ENCODE measurements around the gene TLE4. TPM values are rescaled to one million over a fixed set of nuclear protein-coding genes. Genes with fewer than 3 reads are reported as not detected.
"Not testable (repeated sequence)": the region's sequence is repeated elsewhere in the genome, so short reads cannot be mapped to it uniquely, and the experiment has no call there.

TLE4 gene
- polyA plus RNA-seq, 4 donors = 69.3 to 90.7 (median 73.8) TPM

DNA sequence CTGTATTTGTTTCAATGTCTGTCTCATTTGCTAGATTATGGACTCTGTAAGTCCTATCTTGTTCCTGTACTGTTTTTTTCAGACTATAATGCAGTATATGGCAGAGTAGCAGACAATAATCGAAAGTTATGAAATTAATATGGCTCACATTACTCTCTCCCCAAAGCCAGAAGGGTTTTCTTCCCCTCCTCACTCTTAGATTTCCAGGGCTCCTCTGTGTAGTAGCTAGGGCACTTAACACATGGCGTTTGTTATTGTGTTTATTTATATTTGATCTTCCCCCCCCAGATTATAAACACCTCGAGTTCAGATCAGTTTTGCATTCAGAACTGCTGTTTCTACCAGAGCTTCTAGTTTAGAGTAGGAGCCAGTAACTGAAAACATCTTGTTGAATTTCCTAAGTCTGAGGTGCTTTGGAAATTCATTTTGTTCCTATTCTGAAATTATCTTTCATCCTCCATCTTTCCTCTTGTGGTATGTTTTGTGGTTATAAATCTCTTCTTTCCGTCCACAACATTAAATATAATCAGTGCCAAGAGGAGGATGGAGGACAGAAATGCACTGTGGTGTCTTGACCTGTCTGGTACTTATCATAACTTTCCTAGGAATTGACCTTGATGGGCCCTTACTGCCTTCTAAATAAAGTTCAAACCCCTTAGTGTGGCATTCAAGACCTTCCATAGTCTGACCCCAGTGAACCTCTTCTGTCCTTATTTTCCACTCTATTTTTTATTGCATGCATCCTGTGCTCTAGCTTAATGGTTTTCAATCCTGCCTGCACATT is 27.0 kb downstream of the TLE4 start:
- DNase-seq (ENCODE audit: low read depth in 4 of 4, low spot score in 3 of 4) = no peak

DNA sequence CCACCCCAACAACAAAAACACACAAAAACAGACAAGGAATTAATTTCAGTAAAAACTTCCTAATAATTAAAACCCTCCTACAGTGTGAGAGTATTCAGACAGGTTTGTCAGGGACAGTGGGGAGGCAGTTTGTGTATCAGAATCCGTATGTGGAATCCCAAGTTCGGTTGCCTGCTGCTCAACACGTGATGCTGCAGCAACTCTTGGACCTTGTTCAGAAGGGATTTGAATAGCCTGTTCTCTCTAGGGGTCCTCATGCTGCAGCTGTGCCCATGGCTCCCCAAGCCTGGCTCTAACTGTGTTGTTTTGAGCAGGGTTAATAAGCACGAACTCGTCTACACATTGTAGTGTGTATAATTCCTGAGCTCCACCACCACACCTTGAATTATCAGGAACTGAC is 28.7 kb downstream of the TLE4 start:
- no peak for DNase-seq (ENCODE audit: low read depth in 4 of 4, low spot score in 3 of 4)

DNA sequence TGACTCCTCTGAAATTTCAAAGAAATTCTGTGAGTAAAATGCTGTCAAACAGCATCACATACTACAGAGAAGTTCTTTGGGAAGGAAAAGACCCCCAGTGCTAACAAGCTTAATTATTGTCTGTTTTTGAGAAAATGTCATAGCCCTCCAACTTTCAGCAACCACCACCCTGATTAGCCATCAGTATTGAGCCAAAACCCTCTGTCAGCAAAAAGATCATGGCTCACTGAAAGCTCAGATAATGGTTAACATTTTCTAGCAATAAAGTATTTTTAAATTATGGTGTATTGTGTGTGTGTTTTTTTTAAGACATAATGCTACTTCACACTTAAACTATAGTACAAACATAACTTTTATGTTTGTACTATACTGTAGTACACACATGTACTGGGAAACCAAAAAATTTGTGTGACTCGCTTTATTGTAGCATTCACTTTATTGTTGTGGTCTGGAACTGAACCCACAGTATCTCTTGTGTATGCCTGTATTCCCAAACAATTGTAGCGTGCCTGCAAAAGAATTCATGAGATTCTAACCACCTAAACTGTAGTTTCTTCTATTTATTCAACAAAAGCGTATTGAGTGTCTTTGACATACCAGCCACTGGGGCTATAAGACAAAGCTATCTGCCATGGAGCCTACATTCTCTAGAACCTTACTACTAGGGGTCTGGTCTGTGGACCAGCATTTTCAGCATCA is 31.6 kb downstream of the TLE4 start:
- DNase-seq (ENCODE audit: low read depth in 4 of 4, low spot score in 3 of 4) = no peak

DNA sequence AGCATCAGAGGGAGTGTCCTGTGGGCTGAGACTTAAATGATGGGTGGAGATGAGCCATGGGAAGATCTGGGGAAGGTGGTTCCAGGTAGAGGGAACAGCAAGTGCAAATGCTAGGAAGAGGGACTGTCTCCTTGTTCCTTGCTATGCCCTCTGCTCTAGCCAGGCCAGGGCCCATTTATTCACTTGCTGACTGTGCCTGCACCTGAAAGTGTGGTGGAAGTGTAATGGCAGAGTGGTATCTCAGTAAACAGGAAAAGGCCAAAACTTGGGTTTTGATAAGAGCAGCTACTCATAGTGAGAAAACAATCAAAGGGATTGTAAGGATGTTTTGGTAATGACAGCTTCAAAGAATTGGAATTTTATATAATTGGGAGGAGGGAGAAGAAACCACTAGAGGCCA is 32.4 kb downstream of the TLE4 start:
- DNase-seq (ENCODE audit: low read depth in 4 of 4, low spot score in 3 of 4) = no peak

GRCh38 chr9:79604921-79605562 is 33.3 kb downstream of the TLE4 start:
- DNase-seq (ENCODE audit: low read depth in 4 of 4, low spot score in 3 of 4) = no peak

GRCh38 chr9:79606529-79606928 is 34.8 kb downstream of the TLE4 start:
- DNase-seq (ENCODE audit: low read depth in 4 of 4, low spot score in 3 of 4) = not testable (repeated sequence)

GRCh38 chr9:79609468-79610018 is 37.8 kb downstream of the TLE4 start:
- no peak for DNase-seq (ENCODE audit: low read depth in 4 of 4, low spot score in 3 of 4)

DNA sequence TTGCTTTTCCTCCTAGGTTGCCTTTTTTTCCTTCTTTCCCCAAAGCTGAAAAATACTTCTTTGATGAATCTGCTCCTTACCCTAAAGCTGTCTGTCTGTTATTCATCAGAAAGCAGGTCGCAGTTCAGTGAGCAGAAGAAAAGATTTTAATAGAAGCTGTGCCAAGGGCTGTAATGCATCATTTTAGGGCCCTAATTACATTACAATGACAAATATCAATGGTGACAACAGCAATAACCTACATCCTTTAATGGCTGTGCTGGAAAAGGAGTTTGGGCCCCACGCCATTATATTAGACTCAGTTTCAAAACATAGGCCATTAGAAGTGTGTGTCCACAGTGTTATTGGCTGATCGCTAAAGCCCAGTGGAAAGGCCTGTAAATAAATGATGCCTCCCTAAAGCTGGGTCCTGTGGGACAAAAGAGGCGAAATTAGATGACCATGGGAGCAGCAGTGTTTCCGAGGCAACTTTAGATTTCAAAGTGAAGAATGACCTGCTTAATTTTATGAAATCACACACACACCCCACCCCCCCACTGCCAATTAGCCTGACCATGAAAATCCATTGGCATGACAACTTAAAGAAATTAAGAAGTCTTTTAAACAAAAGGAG is 38.4 kb downstream of the TLE4 start:
- DNase-seq (ENCODE audit: low read depth in 4 of 4, low spot score in 3 of 4) = peak in 1 of 4 donors; percentile 40

- DNase-seq (ENCODE audit: low read depth in 4 of 4, low spot score in 3 of 4) = no peak
Measured at GRCh38 chr9:79610791-79611614, 39.2 kb downstream of the TLE4 start.

- no peak for DNase-seq (ENCODE audit: low read depth in 4 of 4, low spot score in 3 of 4)
Measured at GRCh38 chr9:79613145-79613544, 41.4 kb downstream of the TLE4 start.

GRCh38 chr9:79615038-79615437 is 43.3 kb downstream of the TLE4 start:
- DNase-seq (ENCODE audit: low read depth in 4 of 4, low spot score in 3 of 4) = no peak

GRCh38 chr9:79616013-79616412 is 44.2 kb downstream of the TLE4 start:
- DNase-seq (ENCODE audit: low read depth in 4 of 4, low spot score in 3 of 4) = no peak

- no peak for DNase-seq (ENCODE audit: low read depth in 4 of 4, low spot score in 3 of 4)
Measured at GRCh38 chr9:79616971-79617370, 45.2 kb downstream of the TLE4 start.

DNA sequence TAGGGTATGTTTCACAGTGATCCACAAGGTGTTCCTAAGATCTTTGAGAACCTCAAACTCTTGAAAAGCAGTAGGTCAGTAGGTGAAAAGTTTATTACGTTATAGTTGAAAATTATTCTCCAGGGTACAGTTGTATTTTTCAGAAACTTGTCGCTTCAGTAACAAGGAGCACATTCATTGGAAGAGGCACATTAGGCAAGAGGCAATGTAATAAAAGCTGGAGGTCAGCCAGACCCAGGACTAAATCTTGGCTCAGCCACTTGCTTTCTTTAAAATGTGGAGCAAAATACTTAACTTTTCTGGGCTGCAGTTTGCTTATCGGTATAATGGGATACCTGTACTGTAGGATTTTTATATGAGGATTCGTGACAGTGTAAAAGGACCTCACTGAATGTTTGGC is 45.6 kb downstream of the TLE4 start:
- DNase-seq (ENCODE audit: low read depth in 4 of 4, low spot score in 3 of 4) = no peak

DNA sequence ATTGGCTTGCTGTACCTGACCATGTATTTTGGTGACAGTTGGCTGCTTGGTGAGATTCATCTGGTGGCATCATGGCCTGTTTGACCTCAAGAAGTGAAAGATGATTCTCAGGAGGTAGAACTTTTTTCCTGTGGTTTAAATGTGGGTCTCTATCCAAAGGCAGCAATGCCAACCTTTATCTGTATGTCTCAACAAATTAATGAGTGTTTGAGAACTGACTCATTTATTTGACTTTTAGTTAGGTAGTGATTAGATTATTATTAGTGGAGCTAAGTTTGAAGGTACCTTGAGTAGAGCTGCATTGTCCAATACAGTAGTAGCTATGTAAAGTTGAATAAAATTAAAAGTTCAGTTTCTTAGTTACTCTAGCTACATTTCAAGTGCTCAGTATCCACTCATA is 48.2 kb downstream of the TLE4 start:
- no peak for DNase-seq (ENCODE audit: low read depth in 4 of 4, low spot score in 3 of 4)

GRCh38 chr9:79621916-79622575 is 50.3 kb downstream of the TLE4 start:
- no peak for DNase-seq (ENCODE audit: low read depth in 4 of 4, low spot score in 3 of 4)

DNA sequence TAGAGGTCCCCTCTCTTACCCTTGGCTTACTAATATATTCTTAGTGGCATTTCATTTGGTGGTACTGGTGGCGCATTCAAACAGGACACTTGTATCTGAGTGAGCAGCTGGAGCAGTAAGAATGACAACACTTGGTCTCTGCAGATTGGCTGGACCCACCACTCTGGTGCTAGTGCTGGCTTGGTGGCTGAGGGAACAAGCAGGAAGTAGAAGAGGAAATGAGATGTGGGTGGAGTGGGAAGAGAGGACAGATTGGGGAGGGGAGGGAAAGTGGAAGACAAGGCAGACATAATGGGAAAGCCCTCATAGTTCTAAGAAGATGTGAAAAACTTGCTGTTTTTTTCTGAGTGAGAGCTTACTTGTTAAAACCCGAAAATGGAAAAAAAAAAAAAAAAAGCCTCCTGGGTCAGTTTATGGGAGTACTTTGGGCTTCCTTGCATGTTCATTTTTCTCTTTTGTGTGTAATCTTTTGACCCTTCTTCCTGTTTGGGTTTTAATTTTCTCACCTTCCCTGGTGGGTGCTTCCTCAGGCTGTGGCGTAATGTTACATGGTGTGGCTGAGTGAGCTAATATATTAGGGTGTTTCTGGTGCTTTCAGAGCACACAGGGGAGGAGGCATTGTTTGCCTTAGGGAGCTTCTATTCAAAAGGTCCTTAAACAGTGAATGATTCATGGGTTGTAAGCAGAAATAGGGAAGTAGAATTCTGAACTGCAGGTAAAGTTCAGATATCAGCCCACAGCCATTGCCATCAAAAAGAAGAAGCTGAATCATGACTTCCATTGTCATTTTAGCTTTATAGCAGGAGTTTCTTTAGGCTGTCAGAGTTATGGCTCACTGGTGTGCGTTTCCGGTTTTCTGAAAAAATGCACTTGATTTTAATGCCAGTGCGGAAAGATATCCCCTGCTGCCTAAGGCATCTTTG is 52.3 kb downstream of the TLE4 start:
- DNase-seq (ENCODE audit: low read depth in 4 of 4, low spot score in 3 of 4) = no peak

GRCh38 chr9:79629721-79630120 is 58.0 kb downstream of the TLE4 start:
- no peak for DNase-seq (ENCODE audit: low read depth in 4 of 4, low spot score in 3 of 4)

All from left renal pelvis (tissue), 4 donors.